Type B pancreatic cell (in vitro differentiated cells): Measurements from ENCODE around the gene NDUFS6. TPM values are rescaled to one million over a fixed set of nuclear protein-coding genes. Genes with fewer than 3 reads are reported as not detected.

Experiments
- DNase-seq: peaks from one replicate; pipeline ENCODE4 v3.0.0; 2021; ENCODE audit warnings: mixed read lengths; ENCODE audit not compliant: unreplicated experiment; ENCODE audit errors: extremely low spot score
- H3K27ac Mint-ChIP-seq: 2 replicates; pipeline ENCODE4 v1.8.0; 2021; ENCODE audit warnings: mild to moderate bottlenecking, mixed read lengths
- H3K27me3 Mint-ChIP-seq: 2 replicates; pipeline ENCODE4 v1.8.0; 2021; ENCODE audit warnings: mixed read lengths
- H3K36me3 Mint-ChIP-seq: 2 replicates; pipeline ENCODE4 v1.8.0; 2021; ENCODE audit warnings: mixed read lengths
- H3K4me1 Mint-ChIP-seq: one replicate; pipeline ENCODE4 v1.8.0; 2021; ENCODE audit warnings: mixed read lengths; ENCODE audit not compliant: unreplicated experiment
- H3K4me3 Mint-ChIP-seq: 2 replicates; pipeline ENCODE4 v1.8.0; 2021; ENCODE audit warnings: mild to moderate bottlenecking, mixed read lengths
- H3K9me3 Mint-ChIP-seq: 2 replicates; pipeline ENCODE4 v1.8.0; 2021; ENCODE audit warnings: mixed read lengths
- total RNA-seq: library from RNA; stranded (reverse); gene quantifications from 2 replicates; pipeline ENCODE4 v1.2.1, GENCODE V29; 2021; ENCODE audit warnings: low replicate concordance
- TF ChIP-seq, protein P1 (sequence below): fragments of 200-600 bp; sonication (generic); conservative IDR thresholded peaks from 2 replicates; pipeline ENCODE4 v1.5.0; 2021; ENCODE audit warnings: antibody characterized with exemption, mild to moderate bottlenecking

Gene NDUFS6
- total RNA-seq, 1 donor from 2014 or later, result 37.7 TPM

DNA sequence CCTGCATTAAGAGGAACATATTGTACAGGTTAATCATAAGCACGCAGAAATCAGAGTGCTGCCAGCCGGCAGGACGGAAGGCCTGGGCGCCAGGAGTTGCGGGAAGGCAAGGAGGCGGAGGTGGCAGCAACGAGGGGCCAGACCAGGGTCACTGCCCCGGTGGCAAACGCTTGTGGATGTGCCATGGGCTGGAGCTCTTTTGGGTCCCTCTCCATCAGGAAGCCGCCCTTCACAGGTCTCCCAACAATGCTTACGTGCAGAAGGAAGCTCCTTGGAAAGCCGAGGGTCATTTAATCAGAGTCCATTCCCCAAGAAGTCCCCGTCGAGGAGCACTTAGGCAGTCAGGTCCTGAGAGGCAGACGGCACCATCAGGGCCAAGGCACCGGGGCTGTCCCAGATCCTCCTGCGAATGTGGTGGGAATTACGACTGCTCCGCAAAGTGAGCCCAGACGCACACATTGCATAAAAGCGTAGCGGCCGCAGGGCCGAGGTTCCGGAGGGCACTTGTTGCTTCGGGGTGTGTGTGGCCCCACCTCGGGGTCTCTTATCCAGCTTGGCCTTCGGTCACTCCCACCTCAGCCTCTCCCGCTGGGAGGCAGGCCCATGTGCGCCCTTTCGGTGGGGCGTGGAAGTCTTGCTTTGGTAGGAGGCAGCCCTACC is 22.1 kb upstream of the NDUFS6 start:
- Mint-ChIP-seq H3K4me1 (peaks cover 14% of the 10 kb centered on the region), H3K27ac (no peak overlapping the region), H3K27me3 (peaks cover 15% of the 10 kb centered on the region), H3K36me3 (no peaks in the 10 kb centered on the region), H3K9me3 (no peaks in the 10 kb centered on the region), H3K4me3 (no peak overlapping the region)
- DNase-seq, result no peak
- TF ChIP-seq, protein P1, sequence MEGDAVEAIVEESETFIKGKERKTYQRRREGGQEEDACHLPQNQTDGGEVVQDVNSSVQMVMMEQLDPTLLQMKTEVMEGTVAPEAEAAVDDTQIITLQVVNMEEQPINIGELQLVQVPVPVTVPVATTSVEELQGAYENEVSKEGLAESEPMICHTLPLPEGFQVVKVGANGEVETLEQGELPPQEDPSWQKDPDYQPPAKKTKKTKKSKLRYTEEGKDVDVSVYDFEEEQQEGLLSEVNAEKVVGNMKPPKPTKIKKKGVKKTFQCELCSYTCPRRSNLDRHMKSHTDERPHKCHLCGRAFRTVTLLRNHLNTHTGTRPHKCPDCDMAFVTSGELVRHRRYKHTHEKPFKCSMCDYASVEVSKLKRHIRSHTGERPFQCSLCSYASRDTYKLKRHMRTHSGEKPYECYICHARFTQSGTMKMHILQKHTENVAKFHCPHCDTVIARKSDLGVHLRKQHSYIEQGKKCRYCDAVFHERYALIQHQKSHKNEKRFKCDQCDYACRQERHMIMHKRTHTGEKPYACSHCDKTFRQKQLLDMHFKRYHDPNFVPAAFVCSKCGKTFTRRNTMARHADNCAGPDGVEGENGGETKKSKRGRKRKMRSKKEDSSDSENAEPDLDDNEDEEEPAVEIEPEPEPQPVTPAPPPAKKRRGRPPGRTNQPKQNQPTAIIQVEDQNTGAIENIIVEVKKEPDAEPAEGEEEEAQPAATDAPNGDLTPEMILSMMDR, result no peak

DNA sequence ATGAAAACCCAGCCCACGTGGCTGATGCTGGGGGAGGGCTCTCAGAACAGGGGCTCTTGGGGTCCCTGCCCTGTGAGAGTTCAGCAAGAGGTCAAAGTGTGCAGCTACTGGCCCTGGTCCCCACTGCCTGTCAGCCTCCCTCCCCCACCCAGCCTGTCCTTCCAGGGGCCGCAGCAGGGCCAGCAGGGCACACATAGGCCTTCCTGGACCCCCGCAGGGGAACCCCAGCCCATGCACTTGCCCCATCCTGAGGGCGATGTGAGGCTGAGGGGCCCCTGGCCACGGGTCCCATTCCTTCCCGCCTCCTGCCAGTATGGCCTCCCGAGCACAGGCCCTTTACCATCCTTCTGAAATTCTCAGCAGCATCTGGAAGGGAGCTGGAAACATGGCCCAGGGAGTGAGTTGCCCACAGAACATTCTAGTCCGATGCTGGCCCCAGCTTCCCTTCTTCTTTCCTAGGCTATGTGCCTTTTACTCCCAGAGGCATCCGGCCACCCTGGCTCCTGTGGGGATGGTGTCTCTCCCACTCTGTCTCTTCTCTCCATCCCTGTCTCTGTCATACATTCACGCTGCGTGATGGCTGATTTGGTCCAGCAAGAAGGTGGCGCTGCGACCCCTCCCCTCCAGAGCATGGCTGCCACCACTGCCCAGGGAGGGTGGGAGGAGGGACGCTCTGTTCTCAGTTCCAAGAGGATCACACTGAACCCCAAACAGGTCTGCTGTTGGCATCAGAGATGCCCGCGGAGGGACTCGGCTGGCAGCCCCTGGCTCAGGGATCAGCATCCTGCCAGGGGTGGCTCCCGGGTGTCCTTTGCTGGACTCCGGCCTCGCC is 21.2 kb upstream of the NDUFS6 start:
- Mint-ChIP-seq H3K9me3 (no peaks in the 10 kb centered on the region), H3K27ac (no peak overlapping the region), H3K27me3 (peaks cover 21% of the 10 kb centered on the region), H3K4me1 (peaks cover 14% of the 10 kb centered on the region), H3K36me3 (no peaks in the 10 kb centered on the region), H3K4me3 (no peak overlapping the region)
- DNase-seq, result no peak
- TF ChIP-seq, protein P1, result no peak

DNA sequence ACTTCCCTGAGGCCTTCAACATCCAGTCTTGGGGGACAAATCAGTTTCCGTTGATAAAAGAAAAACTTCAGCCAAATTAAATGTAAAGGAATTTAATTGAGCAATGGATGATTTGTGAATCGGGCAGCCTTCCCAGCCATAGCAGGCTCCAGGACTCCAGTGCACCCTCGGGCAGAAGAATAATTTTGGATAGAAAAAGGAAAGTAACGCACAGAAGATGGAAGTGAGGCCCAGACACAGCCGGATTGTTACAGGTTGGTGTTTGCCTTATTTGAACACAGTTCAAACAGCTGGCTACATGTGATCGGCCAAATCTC is 20.6 kb upstream of the NDUFS6 start:
- H3K27me3 Mint-ChIP-seq, result peaks cover 21% of the 10 kb centered on the region
- H3K4me1 Mint-ChIP-seq, result peaks cover 14% of the 10 kb centered on the region
- H3K27ac Mint-ChIP-seq, result no peak overlapping the region
- DNase-seq, result no peak
- TF ChIP-seq, protein P1, result no peak
- no peaks in the 10 kb centered on the region for H3K9me3 Mint-ChIP-seq
- H3K36me3 Mint-ChIP-seq, result no peaks in the 10 kb centered on the region
- no peak overlapping the region for H3K4me3 Mint-ChIP-seq

DNA sequence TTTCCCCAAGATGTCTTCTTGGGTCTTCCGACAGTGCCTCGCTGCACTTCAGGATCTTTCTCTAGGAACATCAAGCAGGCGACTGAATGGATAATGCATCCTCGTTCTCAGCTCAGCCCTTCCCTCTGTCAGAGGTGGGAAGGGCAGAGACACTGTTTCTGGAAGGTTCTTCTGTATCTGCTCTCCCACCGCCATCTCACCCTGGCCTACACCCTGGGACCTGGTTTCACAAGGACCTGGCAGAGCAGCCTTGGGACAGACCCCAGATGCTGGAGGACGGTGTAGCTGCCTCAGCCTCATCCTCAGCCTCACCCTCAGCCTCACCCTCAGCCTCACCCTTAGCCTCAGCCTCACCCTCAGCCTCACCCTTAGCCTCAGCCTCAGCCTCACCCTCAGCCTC is 20.1 kb upstream of the NDUFS6 start:
- H3K27me3 Mint-ChIP-seq, result peaks cover 24% of the 10 kb centered on the region
- no peak for DNase-seq
- H3K4me1 Mint-ChIP-seq, result peaks cover 14% of the 10 kb centered on the region
- H3K36me3 Mint-ChIP-seq, result no peaks in the 10 kb centered on the region
- TF ChIP-seq, protein P1, result no peak
- H3K4me3 Mint-ChIP-seq, result no peak overlapping the region
- H3K27ac Mint-ChIP-seq, result no peak overlapping the region
- H3K9me3 Mint-ChIP-seq, result no peaks in the 10 kb centered on the region

DNA sequence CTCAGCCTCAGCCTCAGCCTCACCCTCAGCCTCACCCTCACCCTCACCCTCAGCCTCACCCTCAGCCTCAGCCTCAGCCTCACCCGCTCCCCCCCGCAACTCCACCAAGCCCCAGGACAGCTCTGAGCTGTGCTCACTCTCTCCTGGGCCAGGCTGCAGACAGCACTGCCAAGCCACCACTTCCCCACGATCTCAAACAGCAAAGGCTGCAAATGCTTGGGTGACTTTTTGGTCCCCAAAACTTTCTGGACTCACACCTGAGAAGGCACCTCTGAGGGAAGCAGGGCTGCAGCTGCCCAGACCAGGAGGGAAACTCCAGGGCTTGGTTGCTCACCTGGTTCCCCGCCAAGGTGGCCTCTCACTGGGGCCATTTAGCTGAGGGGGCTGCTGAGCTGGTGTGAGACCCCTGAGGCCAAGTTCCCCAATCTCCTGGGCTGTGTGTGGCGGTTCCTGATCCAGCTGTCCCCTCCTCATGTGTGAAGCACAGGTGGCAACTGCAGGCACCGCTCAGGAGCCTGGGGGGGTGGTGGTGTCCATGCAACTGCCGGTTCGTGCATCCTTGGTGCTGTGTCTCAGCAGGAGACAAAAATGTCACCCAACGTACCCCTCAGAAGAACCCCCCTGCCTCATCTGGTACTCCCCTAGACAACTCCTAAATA is 19.4 kb upstream of the NDUFS6 start:
- peaks cover 14% of the 10 kb centered on the region for H3K4me1 Mint-ChIP-seq
- DNase-seq, result no peak
- H3K27ac Mint-ChIP-seq, result no peak overlapping the region
- no peaks in the 10 kb centered on the region for H3K36me3 Mint-ChIP-seq
- H3K27me3 Mint-ChIP-seq, result peaks cover 24% of the 10 kb centered on the region
- H3K9me3 Mint-ChIP-seq, result no peaks in the 10 kb centered on the region
- TF ChIP-seq, protein P1, result no peak
- no peak overlapping the region for H3K4me3 Mint-ChIP-seq
